GM21717 (cell line): Measurements from ENCODE around the gene NUP214.
A peak's percentile ranks its signal among the peaks of the same experiment; 100 is the strongest.

Experiments
- ATAC-seq: cut with Tn5 transposase; IDR thresholded peaks from one replicate; pipeline ENCODE4 v1.9.1; 2021; ENCODE audit warnings: mild to moderate bottlenecking, moderate library complexity; ENCODE audit not compliant: unreplicated experiment

Gene NUP214

DNA sequence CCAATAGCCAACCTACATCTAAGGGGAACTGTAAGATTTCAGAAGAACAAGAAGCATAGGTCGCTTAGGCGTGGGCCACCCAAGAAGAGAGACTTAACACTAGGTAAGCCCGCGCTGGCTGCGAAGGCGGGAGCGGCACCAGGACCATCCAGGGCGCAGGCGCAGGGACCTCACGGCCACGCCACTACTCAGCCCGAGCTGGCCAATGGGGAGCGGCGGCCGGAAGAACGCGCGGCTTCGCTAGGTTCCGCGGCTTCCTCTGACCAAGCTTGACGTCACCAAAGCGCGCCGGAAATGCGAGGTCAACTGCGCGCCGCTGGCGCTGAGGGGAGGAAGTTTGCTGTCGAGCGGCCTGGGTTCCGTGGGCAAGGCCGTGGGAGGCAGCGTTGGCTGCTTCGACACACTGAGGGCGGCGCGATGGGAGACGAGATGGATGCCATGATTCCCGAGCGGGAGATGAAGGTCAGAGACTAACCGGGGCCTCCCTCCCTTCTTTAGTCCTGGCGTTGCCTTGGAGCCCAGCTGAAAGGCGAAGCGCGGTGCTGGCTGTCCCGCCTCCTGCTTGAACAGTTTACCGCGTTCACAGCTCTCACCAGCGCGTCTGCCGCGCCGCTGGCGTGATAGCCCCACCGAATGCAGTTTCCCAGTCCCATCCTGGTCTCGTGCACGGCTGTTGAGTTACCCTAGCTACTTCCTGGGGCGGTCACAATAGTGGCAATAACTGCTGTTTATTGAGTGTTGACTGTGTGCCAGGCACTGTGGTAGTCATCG is at the start of gene NUP214:
Gene NUP214 (plus strand): TSS at position 299 of the 771 bp plus-strand sequence. CDS start 119 bp downstream, at position 418.
- peak; percentile 88 for ATAC-seq

DNA sequence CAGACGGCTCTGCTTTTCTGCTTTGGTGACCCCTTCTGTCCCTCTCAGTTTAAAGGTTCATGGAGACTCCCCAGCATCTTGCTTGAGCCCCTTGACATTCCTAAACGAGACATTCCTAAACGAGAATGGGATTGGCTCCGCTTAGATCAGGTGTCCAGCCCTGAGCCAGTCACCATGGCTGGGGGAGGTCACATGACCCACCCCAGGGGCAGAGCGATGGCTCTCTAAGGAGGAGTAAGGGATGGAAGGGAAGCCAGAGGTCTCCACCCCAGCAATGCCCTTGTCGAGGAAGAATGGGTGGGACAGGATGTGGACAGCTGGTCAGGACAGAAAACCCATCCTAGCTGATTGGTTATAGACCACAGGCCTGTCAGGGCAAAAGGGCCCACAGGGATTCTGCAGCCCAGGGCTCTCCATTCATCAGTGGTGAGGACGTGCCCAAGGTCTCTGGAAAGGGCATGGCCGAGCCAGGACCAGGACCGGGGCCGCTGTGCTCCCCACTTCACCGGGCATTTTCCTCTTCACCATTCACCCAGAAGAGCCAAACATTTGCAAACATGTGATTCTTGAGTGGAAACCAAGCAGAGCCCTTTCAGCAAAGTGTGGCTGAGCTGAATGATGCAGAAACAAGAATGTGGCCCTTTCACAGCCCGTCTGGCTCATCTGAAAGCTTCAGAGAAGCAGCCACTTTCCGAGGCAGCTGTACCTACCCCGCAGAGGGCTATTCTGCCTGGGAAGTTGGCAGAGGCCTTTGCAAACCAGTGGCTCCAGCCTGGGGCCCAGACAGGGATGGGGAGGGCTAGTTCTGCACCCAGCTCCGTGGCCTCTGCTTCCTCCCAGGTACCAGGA is 48.8 kb upstream of the NUP214 start:
- no peak for ATAC-seq

- no peak for ATAC-seq
Measured at GRCh38 chr9:131078427-131079366, 46.7 kb upstream of the NUP214 start.

DNA sequence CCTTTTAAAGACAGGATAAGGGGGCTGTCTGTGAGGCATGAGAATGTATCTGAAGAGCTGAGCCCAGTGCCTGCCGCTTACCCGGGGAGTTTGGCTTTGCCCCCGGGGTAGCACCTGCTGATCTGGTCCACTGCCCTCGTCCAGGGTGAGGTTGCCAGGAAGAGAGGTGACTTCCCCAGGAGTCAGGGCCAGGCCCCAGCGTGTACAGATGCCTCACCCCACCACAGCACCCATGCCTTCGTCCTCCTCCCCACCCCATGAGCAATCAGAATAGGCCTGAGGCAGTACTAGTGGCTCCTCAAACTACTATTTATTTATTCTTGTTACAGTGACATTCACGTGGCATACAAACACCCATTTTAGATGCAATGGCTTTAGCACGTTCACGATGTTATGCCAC is 44.8 kb upstream of the NUP214 start:
- no peak for ATAC-seq

- ATAC-seq = no peak
Measured at GRCh38 chr9:131081868-131082267, 43.5 kb upstream of the NUP214 start.

DNA sequence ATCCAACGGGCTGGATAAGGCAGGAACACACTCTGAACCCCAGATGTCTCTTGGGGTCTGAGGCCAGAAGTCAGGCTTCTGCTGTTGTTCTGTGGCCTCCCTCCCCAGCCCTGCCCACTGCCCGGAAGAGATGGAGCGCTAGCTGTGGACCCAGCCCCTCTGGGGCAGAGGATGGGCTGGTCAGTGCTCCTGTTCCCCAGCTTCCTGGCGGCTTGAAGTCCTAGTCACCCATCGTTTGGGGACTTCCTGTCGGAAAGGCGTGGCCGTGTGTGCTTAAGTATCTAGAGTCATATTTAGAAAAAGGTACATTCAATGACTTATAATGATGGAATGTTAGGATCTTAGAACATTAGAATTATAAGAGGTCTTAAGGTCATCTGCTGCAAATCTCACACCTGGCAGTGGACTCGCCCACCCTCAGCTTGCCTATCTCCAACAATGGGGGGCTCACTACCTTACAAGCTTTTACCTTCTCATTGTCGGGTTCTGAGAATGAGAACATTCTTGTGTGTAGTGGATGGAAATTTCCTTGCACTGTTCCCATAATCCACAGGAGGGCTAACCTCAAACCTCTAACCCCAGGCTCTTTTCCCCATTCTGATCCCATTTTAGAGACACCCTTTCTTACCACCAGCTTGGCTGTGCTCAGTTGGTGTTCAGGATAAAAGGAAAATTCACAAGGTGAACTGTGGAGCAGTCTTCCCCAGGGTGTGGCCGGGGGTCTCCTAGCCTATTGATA is 42.4 kb upstream of the NUP214 start:
- ATAC-seq = no peak

DNA sequence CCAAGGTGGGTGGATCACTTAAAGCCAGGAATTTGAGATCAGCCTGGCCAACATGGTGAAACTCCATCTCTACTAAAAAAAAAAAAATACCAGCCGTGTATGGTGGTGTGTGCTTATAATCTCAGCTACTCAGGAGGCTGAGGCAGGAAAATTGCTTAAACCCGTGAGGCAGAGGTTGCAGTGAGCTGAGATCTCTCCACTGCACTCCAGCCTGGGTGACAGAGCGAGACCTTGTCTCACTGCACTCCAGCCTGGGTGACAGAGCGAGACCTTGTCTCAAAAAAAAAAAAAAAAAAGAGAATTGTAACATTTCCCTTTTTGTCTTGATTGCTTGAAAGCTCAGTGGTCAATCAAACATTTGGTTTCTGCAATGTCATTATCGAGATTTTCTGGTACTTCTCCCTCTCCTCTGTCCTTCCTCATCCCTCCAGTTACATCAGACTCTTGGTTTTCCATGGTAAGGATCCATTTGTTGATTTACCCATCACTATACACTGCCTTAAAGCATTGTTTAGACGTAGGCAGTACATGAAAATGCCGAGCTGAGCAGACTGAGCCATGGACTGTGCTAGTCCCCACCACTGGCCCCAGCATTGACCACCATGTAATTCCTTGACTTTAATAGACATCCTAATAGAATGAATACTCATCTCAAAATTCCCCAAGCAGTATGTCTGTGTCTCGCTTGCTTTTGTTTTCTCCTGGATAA is 40.6 kb upstream of the NUP214 start:
- ATAC-seq = no peak

DNA sequence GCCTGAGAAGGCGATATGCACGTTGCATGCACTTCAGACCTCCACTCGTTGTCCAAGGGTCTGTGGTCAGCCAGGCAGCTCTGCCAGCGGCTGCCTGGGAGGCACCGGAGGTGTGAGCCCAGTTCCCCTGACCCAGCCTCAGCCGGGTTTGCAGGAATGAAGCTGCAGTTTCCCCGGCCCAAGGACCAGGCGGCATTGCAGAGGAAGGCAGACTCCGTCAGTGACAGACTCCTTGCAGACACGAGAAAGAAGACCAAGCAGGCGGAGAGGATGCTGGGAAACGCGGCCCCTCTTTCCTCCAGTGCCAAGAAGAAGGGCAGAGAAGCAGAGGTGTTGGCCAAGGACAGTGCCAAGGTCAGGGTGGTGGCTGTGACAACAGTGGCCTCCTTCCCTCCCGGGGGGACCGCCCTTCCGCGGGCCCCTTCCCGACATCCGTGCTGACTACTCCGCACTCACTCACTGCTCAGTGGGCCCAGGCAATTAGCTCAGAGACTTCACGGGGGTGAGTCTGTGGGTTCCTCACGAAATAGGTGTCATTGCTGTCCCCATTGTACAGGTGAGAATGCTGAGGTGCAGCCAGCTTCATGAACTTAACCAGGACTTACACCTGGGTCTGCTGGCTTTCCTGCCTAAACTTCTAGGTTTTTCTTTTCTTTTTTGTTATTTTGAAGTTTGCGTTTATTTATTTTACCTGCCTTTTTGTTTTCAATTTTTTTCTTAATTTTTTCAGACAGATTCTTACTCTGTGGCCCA is 39.8 kb upstream of the NUP214 start:
- no peak for ATAC-seq

DNA sequence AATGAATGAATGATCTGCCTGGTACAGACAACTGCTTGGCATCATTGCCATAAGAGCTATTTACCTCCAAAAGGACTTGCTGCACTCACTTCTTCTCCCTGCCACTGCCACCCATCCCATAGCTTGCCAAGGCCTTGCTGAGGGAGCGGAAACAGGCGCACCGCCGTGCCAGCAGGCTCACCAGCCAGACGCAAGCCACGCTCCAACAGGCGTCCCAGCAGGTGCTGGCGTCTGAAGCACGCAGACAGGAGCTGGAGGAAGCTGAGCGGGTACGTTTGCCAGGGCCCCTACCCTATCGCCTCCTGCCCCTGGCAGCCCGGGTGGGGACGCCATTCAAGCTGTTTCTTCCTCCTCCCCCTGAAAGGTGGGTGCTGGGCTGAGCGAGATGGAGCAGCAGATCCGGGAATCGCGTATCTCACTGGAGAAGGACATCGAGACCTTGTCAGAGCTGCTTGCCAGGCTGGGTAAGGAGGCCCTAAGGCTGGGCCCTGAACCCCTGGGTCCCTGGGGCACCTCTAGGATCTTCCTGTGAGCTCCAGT is 38.0 kb upstream of the NUP214 start:
- no peak for ATAC-seq

GRCh38 chr9:131090025-131090787 is 35.2 kb upstream of the NUP214 start:
- no peak for ATAC-seq

DNA sequence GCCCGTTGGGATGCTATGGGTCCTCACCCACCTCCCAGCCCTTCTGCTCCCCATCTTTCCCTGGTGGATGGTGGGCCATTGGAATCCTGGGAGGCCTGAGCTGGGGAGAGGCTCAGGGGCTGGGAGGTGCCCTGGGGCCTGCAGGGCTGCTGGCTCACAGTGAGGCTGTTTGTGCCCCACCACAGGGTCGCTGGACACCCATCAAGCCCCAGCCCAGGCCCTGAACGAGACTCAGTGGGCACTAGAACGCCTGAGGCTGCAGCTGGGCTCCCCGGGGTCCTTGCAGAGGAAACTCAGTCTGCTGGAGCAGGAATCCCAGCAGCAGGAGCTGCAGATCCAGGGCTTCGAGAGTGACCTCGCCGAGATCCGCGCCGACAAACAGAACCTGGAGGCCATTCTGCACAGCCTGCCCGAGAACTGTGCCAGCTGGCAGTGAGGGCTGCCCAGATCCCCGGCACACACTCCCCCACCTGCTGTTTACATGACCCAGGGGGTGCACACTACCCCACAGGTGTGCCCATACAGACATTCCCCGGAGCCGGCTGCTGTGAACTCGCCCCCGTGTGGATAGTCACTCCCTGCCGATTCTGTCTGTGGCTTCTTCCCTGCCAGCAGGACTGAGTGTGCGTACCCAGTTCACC is 33.9 kb upstream of the NUP214 start:
- ATAC-seq = no peak

DNA sequence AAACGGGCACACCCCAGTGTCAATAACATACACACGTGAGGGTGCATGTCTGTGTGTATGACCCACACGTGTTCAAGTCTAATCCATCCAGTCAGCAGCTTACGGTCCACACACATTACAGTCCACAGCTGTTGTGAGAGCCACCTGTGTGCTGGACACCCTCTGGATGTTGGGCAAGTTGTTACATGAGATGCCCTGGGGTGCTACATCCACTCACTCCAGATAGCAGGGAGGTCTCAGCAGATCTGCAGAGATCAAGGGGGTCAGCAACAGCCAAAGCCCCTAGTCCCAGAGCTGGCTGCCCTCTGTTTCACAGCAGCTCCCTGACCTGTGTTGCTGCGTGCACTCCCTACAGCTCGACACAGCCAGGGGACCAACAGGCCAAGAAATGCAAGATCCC is 33.4 kb upstream of the NUP214 start:
- ATAC-seq = no peak

GRCh38 chr9:131092548-131093440 is 32.6 kb upstream of the NUP214 start:
- no peak for ATAC-seq

GRCh38 chr9:131094015-131094414 is 31.4 kb upstream of the NUP214 start:
- no peak for ATAC-seq

DNA sequence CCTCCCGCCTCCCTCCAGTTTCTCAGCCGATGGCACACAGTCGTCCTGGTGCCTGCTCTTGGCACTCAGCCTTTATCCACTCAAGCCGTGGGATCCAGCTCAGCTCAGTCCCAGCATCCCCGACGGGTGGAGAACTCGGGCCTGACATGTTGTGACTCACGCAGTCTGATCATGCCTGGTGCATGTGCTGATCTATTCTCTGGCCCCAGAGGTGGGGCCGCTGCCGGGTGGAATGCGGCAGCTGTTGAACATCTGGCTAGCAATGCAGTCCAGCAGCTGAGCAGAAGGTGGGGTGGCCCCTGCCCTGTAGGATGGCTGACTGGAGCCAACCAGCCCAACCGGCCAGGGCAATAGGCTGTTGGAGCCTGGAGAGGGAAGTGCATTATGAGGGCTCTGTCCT is 30.8 kb upstream of the NUP214 start:
- ATAC-seq = no peak

DNA sequence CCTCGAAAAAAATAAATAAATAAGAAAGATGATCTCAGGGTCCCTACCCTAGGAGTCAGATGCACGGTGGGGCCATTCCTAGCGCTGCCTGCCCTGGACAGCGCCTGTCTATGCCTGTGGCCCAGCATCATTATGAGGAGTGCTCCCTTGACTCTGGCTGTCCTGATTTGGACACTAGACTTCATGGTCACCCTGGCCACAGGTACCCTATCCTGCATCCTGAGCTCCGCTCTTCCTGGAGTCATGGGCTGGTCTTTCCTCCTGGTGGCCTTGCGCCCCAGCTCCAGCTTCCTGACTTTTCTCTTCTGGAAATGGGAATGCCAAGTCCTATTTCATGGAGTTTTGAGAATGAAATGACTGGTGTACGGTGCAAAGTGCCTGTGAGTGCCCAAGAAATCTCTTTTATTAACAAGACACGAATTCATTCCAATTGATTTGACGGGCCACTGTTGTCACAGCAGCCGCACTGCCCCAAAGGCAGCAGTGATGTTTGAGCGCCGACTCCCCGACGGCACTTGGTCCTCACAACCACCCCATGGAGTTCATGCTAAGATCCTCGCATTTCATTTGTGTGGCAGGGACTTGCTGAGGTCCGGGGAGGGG is 29.6 kb upstream of the NUP214 start:
- no peak for ATAC-seq
